Muscle layer of colon (tissue), 2 donors: ENCODE results near the gene IFNGR2.

Source experiments
- H3K27ac ChIP-seq: one replicate; pipeline ENCODE4 v1.7.0; 2013; ENCODE audit warnings: low read depth, mild to moderate bottlenecking, low read length, moderate library complexity
- H3K27me3 ChIP-seq, 2 donors: one replicate each; pipeline ENCODE4 v1.7.0; 2013; ENCODE audit warnings: low read length in 2 of 2, mild to moderate bottlenecking in 2 of 2; ENCODE audit not compliant: insufficient read depth in 2 of 2, control insufficient read depth in 1 of 2
- H3K36me3 ChIP-seq: one replicate; pipeline ENCODE4 v1.7.0; 2013; ENCODE audit warnings: mild to moderate bottlenecking, low read length; ENCODE audit not compliant: insufficient read depth
- H3K4me1 ChIP-seq: one replicate; pipeline ENCODE4 v1.7.0; 2013; ENCODE audit warnings: mild to moderate bottlenecking, low read length; ENCODE audit not compliant: insufficient read depth
- H3K4me3 ChIP-seq, 2 donors: one replicate each; pipeline ENCODE4 v1.7.0; 2013; ENCODE audit warnings: low read length in 2 of 2, low read depth in 1 of 2, mild to moderate bottlenecking in 1 of 2, moderate library complexity in 1 of 2
- H3K9ac ChIP-seq: one replicate; pipeline ENCODE4 v1.7.0; 2013; ENCODE audit warnings: low read length
- H3K9me3 ChIP-seq: one replicate; pipeline ENCODE4 v1.7.0; 2013; ENCODE audit warnings: mild to moderate bottlenecking, low read length
- donor health status: abdominal sarcoma.
- donor health status: Adenocarcinoma of cecum.

Gene IFNGR2

DNA sequence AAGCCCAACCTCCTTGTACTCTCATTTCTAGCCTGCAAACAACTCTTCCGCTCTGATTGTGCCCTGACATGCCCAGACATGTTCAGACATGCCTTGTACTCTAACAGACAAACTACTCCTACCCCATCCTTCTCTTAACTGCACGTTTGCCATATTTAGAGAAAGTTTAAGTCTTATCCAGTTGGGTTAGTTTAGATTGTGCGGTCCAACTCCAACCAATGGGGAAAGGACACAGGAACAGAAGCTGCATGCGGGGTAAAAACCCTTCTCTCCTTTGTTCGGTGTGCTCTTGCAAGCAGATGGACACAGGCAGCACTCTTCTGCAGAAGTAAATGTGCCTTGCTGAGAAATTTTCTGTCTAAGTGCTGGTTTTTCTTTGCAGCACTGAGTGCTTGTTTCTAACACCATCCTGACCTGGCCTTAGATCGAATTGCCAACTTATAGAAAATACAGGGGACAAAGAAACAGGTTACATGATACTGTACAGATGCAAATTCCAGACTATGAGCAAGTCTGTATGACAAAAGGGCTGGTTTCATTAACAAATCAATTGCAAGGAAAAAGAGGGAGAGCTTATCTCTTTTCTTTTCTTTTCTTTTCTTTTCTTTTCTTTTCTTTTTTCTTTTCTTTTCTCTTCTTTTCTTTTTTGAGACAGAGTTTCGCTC is 35.8 kb upstream of the IFNGR2 start:
- Histone ChIP-seq H3K36me3 (no peaks in the 10 kb centered on the region), H3K4me1 (no peaks in the 10 kb centered on the region), H3K9ac (no peak overlapping the region), H3K9me3 (peaks cover 4% of the 10 kb centered on the region), H3K27me3 (no peaks in the 10 kb centered on the region), H3K27ac (no peak overlapping the region), H3K4me3 (no peak overlapping the region)

GRCh38 chr21:33368124-33368523 is 35.1 kb upstream of the IFNGR2 start:
- Histone ChIP-seq H3K27me3 (no peaks in the 10 kb centered on the region), H3K4me3 (no peak overlapping the region), H3K27ac (no peak overlapping the region), H3K9me3 (peaks cover 4% of the 10 kb centered on the region), H3K36me3 (no peaks in the 10 kb centered on the region), H3K4me1 (no peaks in the 10 kb centered on the region), H3K9ac (no peak overlapping the region)

GRCh38 chr21:33368576-33368975 is 34.6 kb upstream of the IFNGR2 start:
- H3K27ac ChIP-seq, result no peak overlapping the region
- no peak overlapping the region for H3K9ac ChIP-seq
- no peaks in the 10 kb centered on the region for H3K27me3 ChIP-seq
- no peaks in the 10 kb centered on the region for H3K4me1 ChIP-seq
- peaks cover 4% of the 10 kb centered on the region for H3K9me3 ChIP-seq
- H3K36me3 ChIP-seq, result no peaks in the 10 kb centered on the region
- H3K4me3 ChIP-seq, result no peak overlapping the region

DNA sequence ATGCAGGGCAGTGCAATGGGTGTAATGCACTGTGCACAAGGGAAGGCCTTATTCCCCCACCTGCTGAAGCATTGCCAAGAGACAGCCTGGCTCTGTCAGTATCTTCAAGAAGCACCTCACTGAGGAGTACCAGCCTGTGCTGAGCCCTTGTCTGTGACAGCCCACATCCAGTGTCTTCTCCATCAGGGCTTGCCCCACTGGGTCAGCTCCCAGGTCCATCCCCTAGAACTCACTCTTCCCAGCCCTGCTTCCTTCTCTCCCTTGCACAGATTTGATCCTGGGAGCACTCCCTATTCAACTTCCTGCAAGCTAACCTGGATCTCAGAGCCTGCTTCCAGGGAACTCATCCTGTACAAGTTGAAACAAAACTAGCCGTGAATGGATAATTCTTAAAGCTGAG is 33.6 kb upstream of the IFNGR2 start:
- Histone ChIP-seq H3K9me3 (peaks cover 4% of the 10 kb centered on the region), H3K4me3 (no peak overlapping the region), H3K36me3 (no peaks in the 10 kb centered on the region), H3K27ac (no peak overlapping the region), H3K9ac (no peak overlapping the region), H3K27me3 (no peaks in the 10 kb centered on the region), H3K4me1 (no peaks in the 10 kb centered on the region)

GRCh38 chr21:33370305-33370704 is 32.9 kb upstream of the IFNGR2 start:
- Histone ChIP-seq H3K27me3 (no peaks in the 10 kb centered on the region), H3K27ac (no peak overlapping the region)

DNA sequence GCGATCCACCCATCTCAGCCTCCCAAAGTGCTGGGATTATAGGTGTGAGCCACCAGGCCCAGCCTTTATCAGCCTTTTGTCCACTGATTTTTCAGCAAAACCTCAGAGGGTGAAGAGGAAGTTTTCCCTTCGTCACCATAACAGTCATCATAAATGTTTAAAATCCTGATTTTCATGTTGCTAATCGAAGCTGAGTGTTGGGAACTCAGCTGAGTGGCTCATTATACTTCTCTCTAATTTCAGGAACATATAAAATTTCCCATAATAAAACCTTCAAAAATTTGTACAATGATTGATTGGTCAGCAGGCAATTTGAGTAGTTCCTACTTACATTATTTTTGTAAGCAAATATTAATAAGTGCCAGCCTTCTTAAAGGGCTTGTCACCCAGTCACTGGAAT is 31.8 kb upstream of the IFNGR2 start:
- Histone ChIP-seq H3K9me3 (peaks cover 4% of the 10 kb centered on the region), H3K4me1 (no peaks in the 10 kb centered on the region), H3K27me3 (no peaks in the 10 kb centered on the region), H3K36me3 (no peaks in the 10 kb centered on the region), H3K27ac (no peak overlapping the region), H3K4me3 (no peak overlapping the region), H3K9ac (no peak overlapping the region)

More at GRCh38 chr21:33370305-33370704, 32.9 kb upstream of the IFNGR2 start:
- Histone ChIP-seq H3K4me1 (no peaks in the 10 kb centered on the region), H3K9ac (no peak overlapping the region), H3K4me3 (no peak overlapping the region), H3K36me3 (no peaks in the 10 kb centered on the region), H3K9me3 (peaks cover 4% of the 10 kb centered on the region)

DNA sequence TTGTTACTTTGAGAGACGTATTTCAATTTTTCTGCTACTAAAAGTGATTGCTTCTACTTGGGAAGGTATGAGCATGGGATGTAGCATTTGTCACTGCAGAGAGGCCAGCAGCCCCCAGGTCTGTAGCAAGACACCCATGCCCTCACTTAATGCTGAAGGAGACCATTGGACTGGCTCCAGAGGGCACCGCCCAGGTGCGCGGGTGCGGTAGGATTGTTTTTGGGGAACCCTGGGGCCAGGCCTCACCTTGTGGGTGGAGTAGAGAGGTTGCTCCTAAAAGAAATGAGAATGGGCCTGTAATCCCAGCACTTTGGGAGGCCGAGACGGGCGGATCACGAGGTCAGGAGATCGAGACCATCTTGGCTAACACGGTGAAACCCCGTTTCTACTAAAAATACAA is 30.6 kb upstream of the IFNGR2 start:
- Histone ChIP-seq H3K9ac (no peak overlapping the region), H3K27ac (no peak overlapping the region), H3K9me3 (peaks cover under 1% of the 10 kb centered on the region), H3K27me3 (no peaks in the 10 kb centered on the region), H3K36me3 (no peaks in the 10 kb centered on the region), H3K4me3 (no peak overlapping the region), H3K4me1 (no peaks in the 10 kb centered on the region)

- no peaks in the 10 kb centered on the region for H3K27me3 ChIP-seq
- no peaks in the 10 kb centered on the region for H3K4me1 ChIP-seq
- no peak overlapping the region for H3K4me3 ChIP-seq
- no peaks in the 10 kb centered on the region for H3K36me3 ChIP-seq
- H3K9me3 ChIP-seq, result no peaks in the 10 kb centered on the region
- no peak overlapping the region for H3K27ac ChIP-seq
- H3K9ac ChIP-seq, result no peak overlapping the region
These were observed 29.8 kb upstream of the IFNGR2 start for GRCh38 chr21:33373451-33373850.

DNA sequence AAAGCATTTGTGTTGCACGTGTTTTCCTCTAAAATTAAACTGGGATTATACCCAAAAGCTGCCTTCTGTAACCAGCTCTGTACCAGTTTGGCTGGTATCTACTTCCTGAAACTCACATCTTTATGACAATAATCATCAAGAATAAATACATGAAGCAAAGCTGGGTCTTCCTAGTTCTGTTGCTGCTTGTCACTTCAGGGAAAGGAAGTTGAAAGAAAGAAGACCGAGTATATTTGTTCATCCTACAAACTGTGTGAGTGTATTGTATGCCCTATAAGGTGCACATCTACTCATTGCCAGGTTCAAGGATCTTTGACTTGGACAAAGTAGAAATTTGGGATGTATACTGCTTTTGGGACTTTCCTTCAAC is 29.1 kb upstream of the IFNGR2 start:
- no peak overlapping the region for H3K27ac ChIP-seq
- no peaks in the 10 kb centered on the region for H3K4me1 ChIP-seq
- no peak overlapping the region for H3K9ac ChIP-seq
- H3K9me3 ChIP-seq, result no peaks in the 10 kb centered on the region
- H3K36me3 ChIP-seq, result no peaks in the 10 kb centered on the region
- H3K4me3 ChIP-seq, result no peak overlapping the region
- H3K27me3 ChIP-seq, result no peaks in the 10 kb centered on the region

DNA sequence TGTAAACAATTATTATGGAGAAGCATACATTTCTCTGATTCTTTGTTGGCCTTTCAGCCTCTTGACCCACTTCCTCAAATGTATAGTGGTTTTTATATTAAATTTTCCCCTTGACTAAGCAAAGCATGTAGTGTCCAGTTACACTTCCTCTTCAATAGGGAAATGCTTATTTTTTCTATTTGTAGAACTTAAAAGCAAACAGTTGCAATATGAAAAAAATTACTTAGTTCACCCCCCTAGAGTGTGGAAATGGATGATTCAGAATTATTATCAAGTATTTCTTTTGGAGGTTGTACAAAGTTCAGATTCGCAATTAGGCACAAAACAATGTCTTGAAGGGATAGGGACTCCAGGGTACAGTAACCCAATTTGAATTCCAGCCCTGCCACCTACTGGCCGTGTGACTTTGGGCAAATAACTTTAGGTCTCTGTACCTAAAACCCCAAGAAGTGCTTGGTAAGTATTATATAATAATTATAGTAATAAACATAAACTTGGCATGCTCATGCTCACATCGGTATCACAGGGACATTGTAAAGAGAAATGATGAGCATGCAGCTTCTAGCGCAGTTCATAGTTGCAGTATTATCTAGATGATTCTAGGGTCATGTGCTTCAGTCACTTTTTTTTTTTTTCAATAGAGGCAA is 28.6 kb upstream of the IFNGR2 start:
- H3K4me3 ChIP-seq, result no peak overlapping the region
- no peak overlapping the region for H3K27ac ChIP-seq
- no peaks in the 10 kb centered on the region for H3K36me3 ChIP-seq
- no peak overlapping the region for H3K9ac ChIP-seq
- H3K27me3 ChIP-seq, result no peaks in the 10 kb centered on the region
- no peaks in the 10 kb centered on the region for H3K9me3 ChIP-seq
- peaks cover 1% of the 10 kb centered on the region for H3K4me1 ChIP-seq

GRCh38 chr21:33375101-33375644 is 28.0 kb upstream of the IFNGR2 start:
- no peaks in the 10 kb centered on the region for H3K36me3 ChIP-seq
- no peak overlapping the region for H3K27ac ChIP-seq
- H3K4me1 ChIP-seq, result peaks cover 7% of the 10 kb centered on the region
- H3K9ac ChIP-seq, result no peak overlapping the region
- no peaks in the 10 kb centered on the region for H3K9me3 ChIP-seq
- no peak overlapping the region for H3K4me3 ChIP-seq
- H3K27me3 ChIP-seq, result no peaks in the 10 kb centered on the region
